Activated T-cell treated with anti-CD3 and anti-CD28 coated beads, Interleukin-2, amount 50 U/mL, for 72 hours (primary cell): ENCODE data around the gene AQP7. TPM values are rescaled to one million over a fixed set of nuclear protein-coding genes. Genes with fewer than 3 reads are reported as not detected.
A peak's percentile ranks its signal among the peaks of the same experiment; 100 is the strongest.
"Not testable (repeated sequence)": the region's sequence is repeated elsewhere in the genome, so short reads cannot be mapped to it uniquely, and the experiment has no call there.

ENCODE experiments used
- ATAC-seq, 2 donors: fragments of 150-1000 bp; cut with Tn5 transposase; replicated peaks in 1 of 2; 2 replicates each; pipeline ENCODE4 v1.10.0; 2021; ENCODE audit warnings: moderate library complexity in 2 of 2, mild to moderate bottlenecking in 1 of 2
- DNase-seq, 2 donors: peaks; one replicate each; pipeline ENCODE4 v3.0.0; 2021 to 2022; ENCODE audit warnings: mixed read lengths in 1 of 2
- H3K27ac Mint-ChIP-seq: one replicate; pipeline ENCODE4 v1.8.0; 2022; ENCODE audit warnings: mild to moderate bottlenecking, moderate library complexity, mixed read lengths
- H3K27me3 Mint-ChIP-seq: one replicate; pipeline ENCODE4 v1.8.0; 2022; ENCODE audit warnings: low read depth, mixed read lengths
- H3K36me3 Mint-ChIP-seq, 2 donors: one replicate each; pipeline ENCODE4 v1.8.0; 2022; ENCODE audit warnings: mixed read lengths in 2 of 2, mild to moderate bottlenecking in 1 of 2; ENCODE audit not compliant: insufficient read depth in 2 of 2
- H3K4me1 Mint-ChIP-seq: one replicate; pipeline ENCODE4 v1.8.0; 2022; ENCODE audit warnings: low read depth, mixed read lengths
- H3K4me3 Mint-ChIP-seq, 2 donors: one replicate each; pipeline ENCODE4 v1.8.0; 2022; ENCODE audit warnings: mild to moderate bottlenecking in 2 of 2, mixed read lengths in 2 of 2, moderate library complexity in 2 of 2
- H3K9me3 Mint-ChIP-seq, 2 donors: one replicate each; pipeline ENCODE4 v1.8.0; 2022; ENCODE audit warnings: mixed read lengths in 2 of 2
- total RNA-seq, 2 donors: library from RNA; stranded (reverse); gene quantifications; one replicate each; pipeline ENCODE4 v1.2.3, GENCODE V29; 2022

Gene AQP7
- not detected for total RNA-seq

DNA sequence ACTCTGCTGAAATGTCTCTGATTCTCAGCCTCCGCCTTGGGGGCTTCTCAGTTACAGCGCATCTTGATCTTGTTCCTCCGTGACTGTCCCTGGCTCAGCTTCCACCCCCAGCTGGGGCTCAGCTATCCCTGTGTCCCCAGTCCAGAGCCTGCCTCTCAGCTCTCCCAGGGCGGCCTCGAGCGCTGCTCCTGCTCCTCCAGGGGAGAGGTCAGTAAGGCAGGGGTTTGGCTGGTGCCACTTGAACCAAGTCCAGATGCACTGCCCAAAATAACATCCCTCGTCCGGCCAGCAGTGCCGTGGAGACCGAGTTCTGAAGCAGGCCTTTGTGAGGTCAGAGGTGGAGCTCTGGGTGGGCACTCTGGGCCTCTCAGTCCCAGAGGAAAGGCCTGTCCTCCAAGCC lies at the start of gene AQP7:
AQP7 (minus strand) TSS at position 198 of the 400 bp plus-strand sequence. CDS start 1,306 bp downstream, outside the sequence.
- not testable (repeated sequence) for H3K27me3 Mint-ChIP-seq

DNA sequence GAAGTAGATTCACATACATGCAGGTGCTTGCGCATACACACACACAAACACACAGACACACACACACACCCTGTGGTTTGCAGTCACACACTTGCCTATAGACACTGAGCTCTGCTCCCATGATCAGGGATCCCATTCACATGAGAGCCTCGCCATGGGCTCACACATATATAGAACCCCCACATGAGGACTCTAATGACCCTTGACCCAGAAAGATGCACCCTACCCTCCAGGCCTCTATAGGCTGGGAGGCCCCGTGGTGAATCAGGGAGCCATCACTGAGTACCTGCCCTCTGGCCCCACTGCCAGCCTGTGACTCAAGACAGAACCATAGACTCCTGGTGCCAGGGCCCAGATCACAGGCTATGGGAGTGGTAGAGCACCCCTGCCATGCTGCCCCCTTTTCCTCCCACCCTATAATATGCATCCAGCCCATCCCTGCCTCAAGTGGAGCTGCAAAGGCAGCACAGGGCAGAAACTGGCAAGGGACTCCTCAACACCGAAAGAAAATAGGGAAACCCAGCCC lies 48.3 kb upstream of the AQP7 start:
- no peak overlapping the region for H3K4me3 Mint-ChIP-seq
- ATAC-seq, result no peak
- no peak overlapping the region for H3K27ac Mint-ChIP-seq
- H3K27me3 Mint-ChIP-seq, result no peaks in the 10 kb centered on the region
- H3K9me3 Mint-ChIP-seq, result no peaks in the 10 kb centered on the region
- H3K4me1 Mint-ChIP-seq, result peaks cover 68% of the 10 kb centered on the region
- DNase-seq, result no peak
- H3K36me3 Mint-ChIP-seq, result no peaks in the 10 kb centered on the region

More for the DNA sequence above, at the start of gene AQP7:
- ATAC-seq, H3K9me3 Mint-ChIP-seq, H3K36me3 Mint-ChIP-seq, DNase-seq, H3K4me3 Mint-ChIP-seq, H3K27ac Mint-ChIP-seq: not testable (repeated sequence)
- peaks cover 10% of the 10 kb centered on the region for H3K4me1 Mint-ChIP-seq

- H3K27ac Mint-ChIP-seq, result no peak overlapping the region
- peaks cover 71% of the 10 kb centered on the region for H3K4me1 Mint-ChIP-seq
- no peaks in the 10 kb centered on the region for H3K36me3 Mint-ChIP-seq
- no peaks in the 10 kb centered on the region for H3K27me3 Mint-ChIP-seq
- no peaks in the 10 kb centered on the region for H3K9me3 Mint-ChIP-seq
- DNase-seq (no peak), ATAC-seq (no peak)
- no peak overlapping the region for H3K4me3 Mint-ChIP-seq
Observed at GRCh38 chr9:33449715-33450114, 47.3 kb upstream of the AQP7 start.

- peak; percentile 48 to 59 for DNase-seq
- Mint-ChIP-seq H3K36me3 (no peaks in the 10 kb centered on the region), H3K27ac (peak overlapping the region; percentile 18), H3K4me3 (peak overlapping the region; percentile 93 to 97), H3K27me3 (no peaks in the 10 kb centered on the region), H3K9me3 (no peaks in the 10 kb centered on the region), H3K4me1 (peaks cover 57% of the 10 kb centered on the region)
- ATAC-seq, result peak; percentile 4 to 29
Observed at GRCh38 chr9:33447799-33448553, 45.6 kb upstream of the AQP7 start.

- DNase-seq, result peak; percentile 75 to 81
- H3K4me3 Mint-ChIP-seq, result peak within 1 kb of the TSS; percentile 93 to 97
- no peaks in the 10 kb centered on the region for H3K9me3 Mint-ChIP-seq
- H3K27ac Mint-ChIP-seq, result peak within 1 kb of the TSS; percentile 91
- no peaks in the 10 kb centered on the region for H3K36me3 Mint-ChIP-seq
- peaks cover 49% of the 10 kb centered on the region for H3K4me1 Mint-ChIP-seq
- ATAC-seq, result peak; percentile 67 to 74
- H3K27me3 Mint-ChIP-seq, result no peaks in the 10 kb centered on the region
Observed at GRCh38 chr9:33446946-33447798, 44.8 kb upstream of the AQP7 start, which contains the start of gene AQP3. AQP3 (minus strand) TSS chr9:33447593; CDS start chr9:33447530, 63 bp downstream.

- no peaks in the 10 kb centered on the region for H3K36me3 Mint-ChIP-seq
- H3K9me3 Mint-ChIP-seq, result no peaks in the 10 kb centered on the region
- peak overlapping the region; percentile 91 for H3K27ac Mint-ChIP-seq
- H3K4me1 Mint-ChIP-seq, result peaks cover 46% of the 10 kb centered on the region
- H3K27me3 Mint-ChIP-seq, result no peaks in the 10 kb centered on the region
- peak; percentile 75 to 80 for DNase-seq
- peak; percentile 84 to 87 for ATAC-seq
- H3K4me3 Mint-ChIP-seq, result peak overlapping the region; percentile 93 to 97
Observed at GRCh38 chr9:33446240-33446945, 44.0 kb upstream of the AQP7 start.

GRCh38 chr9:33445389-33446239 lies 43.2 kb upstream of the AQP7 start:
- DNase-seq (peak in 1 of 2 donors; percentile 24), ATAC-seq (no peak)
- H3K9me3 Mint-ChIP-seq, result no peaks in the 10 kb centered on the region
- no peaks in the 10 kb centered on the region for H3K27me3 Mint-ChIP-seq
- no peaks in the 10 kb centered on the region for H3K36me3 Mint-ChIP-seq
- H3K4me1 Mint-ChIP-seq, result peaks cover 41% of the 10 kb centered on the region
- peak overlapping the region; percentile 47 for H3K27ac Mint-ChIP-seq
- H3K4me3 Mint-ChIP-seq, result peak overlapping the region; percentile 93 to 97

DNA sequence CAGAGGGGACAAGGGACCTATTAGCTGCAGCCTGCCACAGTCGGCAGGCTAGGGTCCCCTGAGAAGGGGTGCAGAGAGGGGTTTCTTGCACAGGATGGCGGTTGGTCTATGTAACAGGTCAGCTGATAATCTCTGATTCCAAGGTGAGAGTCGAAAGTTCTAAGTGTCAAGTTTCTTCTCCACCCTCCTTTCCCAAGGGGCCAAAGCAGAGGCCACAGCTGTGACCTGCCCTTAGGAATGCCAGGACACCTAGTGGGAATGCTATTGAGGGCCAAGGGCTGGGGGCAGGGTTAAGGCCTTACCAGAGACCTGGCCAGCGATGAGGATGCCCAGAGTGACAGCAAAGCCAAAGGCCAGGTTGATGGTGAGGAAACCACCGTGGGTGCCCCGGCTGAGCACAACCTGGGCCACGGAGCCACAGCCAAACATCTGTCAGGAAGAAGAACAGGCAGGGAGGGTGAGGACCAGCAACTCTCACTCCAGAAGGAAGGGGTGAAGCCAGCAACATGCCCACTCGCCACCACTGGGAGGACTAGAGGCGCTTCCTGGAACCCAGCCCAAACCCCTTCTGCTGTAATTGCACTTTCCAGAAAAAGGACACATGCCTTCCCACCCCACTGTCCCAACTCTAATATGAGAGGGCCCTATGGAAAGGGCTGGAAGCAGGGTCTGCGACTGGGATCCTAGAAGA lies 41.2 kb upstream of the AQP7 start:
- Mint-ChIP-seq H3K4me1 (peaks cover 40% of the 10 kb centered on the region), H3K36me3 (no peaks in the 10 kb centered on the region), H3K4me3 (no peak overlapping the region), H3K27me3 (no peaks in the 10 kb centered on the region), H3K27ac (no peak overlapping the region), H3K9me3 (no peaks in the 10 kb centered on the region)
- DNase-seq (no peak), ATAC-seq (no peak)

GRCh38 chr9:33443047-33443446 lies 40.7 kb upstream of the AQP7 start:
- Mint-ChIP-seq H3K27me3 (no peaks in the 10 kb centered on the region), H3K36me3 (no peaks in the 10 kb centered on the region), H3K4me1 (peaks cover 34% of the 10 kb centered on the region), H3K4me3 (no peak overlapping the region), H3K27ac (no peak overlapping the region), H3K9me3 (no peaks in the 10 kb centered on the region)
- ATAC-seq, result no peak
- no peak for DNase-seq

DNA sequence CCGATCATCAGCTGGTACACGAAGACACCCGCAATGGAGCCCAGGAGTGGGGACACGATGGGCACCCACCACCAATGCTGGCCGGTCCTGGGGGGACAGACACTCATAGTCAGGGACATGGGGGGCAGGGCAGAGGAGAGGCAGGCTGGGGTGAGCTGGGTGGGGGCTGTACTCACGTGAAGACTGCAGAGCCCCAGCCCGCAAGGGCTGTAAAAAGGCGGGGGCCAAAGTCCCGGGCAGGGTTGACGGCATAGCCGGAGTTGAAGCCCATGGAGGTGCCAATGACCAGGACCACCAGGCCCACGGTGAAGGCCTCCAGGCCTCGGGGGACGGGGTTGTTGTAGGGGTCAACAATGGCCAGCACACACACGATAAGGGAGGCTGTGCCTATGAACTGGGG lies 39.8 kb upstream of the AQP7 start:
- Mint-ChIP-seq H3K4me1 (peaks cover 27% of the 10 kb centered on the region), H3K27ac (no peak overlapping the region), H3K9me3 (no peaks in the 10 kb centered on the region), H3K27me3 (no peaks in the 10 kb centered on the region), H3K36me3 (no peaks in the 10 kb centered on the region), H3K4me3 (no peak overlapping the region)
- no peak for ATAC-seq
- DNase-seq, result no peak

DNA sequence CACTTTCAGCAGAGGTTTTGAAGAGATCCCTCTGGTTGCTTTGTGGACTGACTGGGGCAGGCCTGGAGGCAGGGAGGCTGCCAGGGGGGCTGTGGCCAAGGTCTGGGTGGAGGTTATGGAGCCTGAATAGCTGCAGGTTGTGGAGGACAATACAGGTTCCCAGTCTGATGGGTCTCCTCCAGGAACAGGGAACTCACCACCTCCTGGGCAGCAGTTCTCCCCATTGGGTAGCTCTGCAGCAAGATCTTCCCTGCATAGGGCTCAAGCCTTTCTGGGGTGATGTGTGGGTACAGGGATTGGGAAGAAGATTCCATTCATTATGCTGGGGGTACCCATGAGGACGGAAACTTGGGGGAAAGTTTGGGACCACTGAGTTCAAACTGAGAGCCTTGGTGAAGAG lies 38.2 kb upstream of the AQP7 start:
- Mint-ChIP-seq H3K27ac (no peak overlapping the region), H3K36me3 (no peaks in the 10 kb centered on the region), H3K27me3 (no peaks in the 10 kb centered on the region), H3K9me3 (no peaks in the 10 kb centered on the region), H3K4me3 (no peak overlapping the region), H3K4me1 (peaks cover 12% of the 10 kb centered on the region)
- ATAC-seq (no peak), DNase-seq (no peak)

GRCh38 chr9:33440204-33440603 lies 37.8 kb upstream of the AQP7 start:
- Mint-ChIP-seq H3K4me1 (peaks cover 8% of the 10 kb centered on the region), H3K9me3 (no peaks in the 10 kb centered on the region), H3K4me3 (no peak overlapping the region)

More at GRCh38 chr9:33440204-33440603, 37.8 kb upstream of the AQP7 start:
- ATAC-seq (no peak), DNase-seq (no peak)
- Mint-ChIP-seq H3K36me3 (no peaks in the 10 kb centered on the region), H3K27me3 (no peaks in the 10 kb centered on the region), H3K27ac (no peak overlapping the region)
